Esophagus muscularis mucosa (tissue), 4 donors: ENCODE measurements around the gene SLC24A3.

Experiments
- EP300 ChIP-seq: sonication (generic); formaldehyde crosslinking; IDR thresholded peaks from one replicate; pipeline ENCODE4 v1.6.1; 2017; ENCODE audit warnings: antibody characterized with exemption
- POLR2A ChIP-seq: fragments of 450-650 bp; IDR thresholded peaks from one replicate; pipeline ENCODE4 v1.6.1; 2017; ENCODE audit warnings: antibody characterized with exemption, moderate library complexity, mild to moderate bottlenecking, low read depth
- POLR2AphosphoS5 ChIP-seq, 2 donors: sonication (generic); formaldehyde crosslinking; IDR thresholded peaks; one replicate each; pipeline ENCODE4 v1.6.1; 2017; ENCODE audit warnings: antibody characterized with exemption in 2 of 2
- TF ChIP-seq, protein P1 (sequence below), 3 experiments: fragments of 200-600 bp in 2 of 3; fragments of 450-650 bp in 1 of 3; sonication (generic) in 2 of 3; IDR thresholded peaks; one replicate each; pipeline ENCODE4 v1.5.1; 2017 to 2019; ENCODE audit warnings: antibody characterized with exemption in 3 of 3, mild to moderate bottlenecking in 2 of 3, moderate library complexity in 1 of 3

DNA sequence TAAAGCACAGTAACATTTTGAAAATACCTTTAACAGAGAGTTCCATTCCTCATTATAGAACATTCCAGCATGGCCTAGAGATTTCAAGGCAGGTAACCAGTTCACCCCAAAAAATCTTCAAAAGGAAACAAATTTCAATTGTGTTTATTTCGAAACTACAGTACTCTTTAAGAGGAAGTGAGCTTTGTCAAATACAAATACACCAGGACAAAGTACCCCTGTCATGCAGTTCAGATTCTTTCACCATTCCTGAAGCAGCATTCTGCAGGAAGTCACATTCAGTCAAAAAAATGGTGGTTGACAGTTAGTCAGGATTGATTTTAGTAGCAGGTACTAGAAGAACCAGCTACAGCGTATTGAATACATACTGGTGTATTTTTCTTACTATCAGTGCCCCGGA is 456.0 kb downstream of the SLC24A3 start:
- TF ChIP-seq, protein P1, sequence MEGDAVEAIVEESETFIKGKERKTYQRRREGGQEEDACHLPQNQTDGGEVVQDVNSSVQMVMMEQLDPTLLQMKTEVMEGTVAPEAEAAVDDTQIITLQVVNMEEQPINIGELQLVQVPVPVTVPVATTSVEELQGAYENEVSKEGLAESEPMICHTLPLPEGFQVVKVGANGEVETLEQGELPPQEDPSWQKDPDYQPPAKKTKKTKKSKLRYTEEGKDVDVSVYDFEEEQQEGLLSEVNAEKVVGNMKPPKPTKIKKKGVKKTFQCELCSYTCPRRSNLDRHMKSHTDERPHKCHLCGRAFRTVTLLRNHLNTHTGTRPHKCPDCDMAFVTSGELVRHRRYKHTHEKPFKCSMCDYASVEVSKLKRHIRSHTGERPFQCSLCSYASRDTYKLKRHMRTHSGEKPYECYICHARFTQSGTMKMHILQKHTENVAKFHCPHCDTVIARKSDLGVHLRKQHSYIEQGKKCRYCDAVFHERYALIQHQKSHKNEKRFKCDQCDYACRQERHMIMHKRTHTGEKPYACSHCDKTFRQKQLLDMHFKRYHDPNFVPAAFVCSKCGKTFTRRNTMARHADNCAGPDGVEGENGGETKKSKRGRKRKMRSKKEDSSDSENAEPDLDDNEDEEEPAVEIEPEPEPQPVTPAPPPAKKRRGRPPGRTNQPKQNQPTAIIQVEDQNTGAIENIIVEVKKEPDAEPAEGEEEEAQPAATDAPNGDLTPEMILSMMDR (IDR thresholded peaks at IDR 0.05) = no peak
- no peak for TF ChIP-seq POLR2AphosphoS5 (IDR thresholded peaks at IDR 0.05)
- TF ChIP-seq EP300 = no peak
- TF ChIP-seq POLR2A = no peak
